H1 (cell line): ENCODE data around the gene IFT43. TPM values are rescaled to one million over a fixed set of nuclear protein-coding genes. Genes with fewer than 3 reads are reported as not detected.

Experiments used
- CTCF ChIA-PET: fragments of 300-600 bp; sonication (Branson Sonifier 250); formaldehyde crosslinking; loops from one replicate; lab custom pipeline; 2021; ENCODE audit not compliant: partially characterized antibody; lab: Charles Lee
- POLR2A ChIA-PET: fragments of 300-600 bp; sonication (Branson Sonifier 250); formaldehyde crosslinking; loops from one replicate; lab custom pipeline; 2021; ENCODE audit warnings: inconsistent platforms; ENCODE audit not compliant: partially characterized antibody; lab: Charles Lee
- DNase-seq, 2 experiments: peaks; one replicate each; pipeline versions ENCODE4 v3.0.0 to v3.0.0-alpha.2; 2010 to 2022; ENCODE audit warnings: low spot score in 2 of 2, low read depth in 1 of 2, mixed read lengths in 1 of 2
- FAIRE-seq: peaks from 2 replicates; lab custom pipeline; 2011; peaks lifted over from hg19 to GRCh38; lab: Jason Lieb, UNC
- H2AFZ ChIP-seq: 2 replicates; pipeline ENCODE4 v1.8.1; 2012; ENCODE audit warnings: low read length, inconsistent platforms
- H2AK5ac ChIP-seq: 2 replicates; pipeline ENCODE4 v1.6.1; 2013; ENCODE audit warnings: low read depth, low read length
- H2BK120ac ChIP-seq: replicated peaks from 2 replicates; pipeline ENCODE3; 2013; ENCODE audit warnings: low read depth, low read length, inconsistent platforms
- H2BK12ac ChIP-seq: 2 replicates; pipeline ENCODE4 v1.6.1; 2013; ENCODE audit warnings: low read depth, low read length
- H2BK15ac ChIP-seq: 2 replicates; pipeline ENCODE4 v1.6.1; 2013; ENCODE audit warnings: low read length
- H2BK20ac ChIP-seq: 2 replicates; pipeline ENCODE4 v1.6.1; 2013; ENCODE audit warnings: low read length
- H2BK5ac ChIP-seq: 2 replicates; pipeline ENCODE4 v1.6.1; 2013; ENCODE audit warnings: low read depth, low read length
- H3K14ac ChIP-seq: 2 replicates; pipeline ENCODE4 v1.6.1; 2013; ENCODE audit warnings: inconsistent platforms; ENCODE audit not compliant: insufficient read length
- H3K18ac ChIP-seq: 2 replicates; pipeline ENCODE4 v1.6.1; 2013; ENCODE audit warnings: low read length; ENCODE audit errors: extremely low read depth
- H3K23ac ChIP-seq: 2 replicates; pipeline ENCODE4 v1.6.1; 2013; ENCODE audit warnings: inconsistent platforms; ENCODE audit not compliant: insufficient read length
- H3K23me2 ChIP-seq: 2 replicates; pipeline ENCODE4 v1.6.1; 2013; ENCODE audit warnings: low read depth, low read length
- H3K27ac ChIP-seq: 2 replicates; pipeline ENCODE4 v1.6.1; 2011; ENCODE audit warnings: low read depth, low read length, inconsistent platforms
- H3K27me3 ChIP-seq, 4 experiments: replicated peaks in 1 of 4; 1 replicate in 1 of 4; 2 replicates in 3 of 4; pipeline versions ENCODE4 v1.6.1 to v1.8.1; 2011 to 2013; ENCODE audit warnings: low read length in 3 of 4, mild to moderate bottlenecking in 3 of 4, inconsistent platforms in 2 of 4, mixed read lengths in 2 of 4, moderate library complexity in 1 of 4; ENCODE audit not compliant: control insufficient read depth in 3 of 4, insufficient read depth in 3 of 4; ENCODE audit errors: extremely low read depth in 1 of 4
- H3K36me3 ChIP-seq, 4 experiments: 2 replicates each; pipeline versions ENCODE4 v1.6.1 to v1.8.1; 2011 to 2013; ENCODE audit warnings: mild to moderate bottlenecking in 4 of 4, low read length in 3 of 4, moderate library complexity in 2 of 4, control low read depth in 1 of 4, inconsistent platforms in 1 of 4; ENCODE audit not compliant: insufficient read depth in 4 of 4, control insufficient read depth in 2 of 4
- H3K4ac ChIP-seq: replicated peaks from 2 replicates; pipeline ENCODE3; 2013; ENCODE audit warnings: low read length, low read depth, mixed read lengths, inconsistent platforms; ENCODE audit not compliant: insufficient read length
- H3K4me1 ChIP-seq, 4 experiments: replicated peaks in 1 of 4; 1 replicate in 1 of 4; 2 replicates in 3 of 4; pipeline versions ENCODE4 v1.6.1 to v1.8.1; 2011 to 2013; ENCODE audit warnings: low read length in 3 of 4, inconsistent platforms in 2 of 4, mixed read lengths in 1 of 4; ENCODE audit not compliant: insufficient read depth in 4 of 4, control insufficient read depth in 3 of 4
- H3K4me2 ChIP-seq, 2 experiments: 2 replicates each; pipeline versions ENCODE4 v1.6.1 to v1.8.1; 2011 to 2013; ENCODE audit warnings: low read depth in 2 of 2, low read length in 2 of 2, control low read depth in 1 of 2, inconsistent platforms in 1 of 2, mild to moderate bottlenecking in 1 of 2; ENCODE audit not compliant: insufficient read depth in 1 of 2
- H3K4me3 ChIP-seq, 4 experiments: fragments of 200-600, 300-600 bp in 1 of 4; sonication (generic), shearing (Covaris generic), sonication (Bioruptor Twin) in 1 of 4; 2 replicates each; pipeline versions ENCODE4 v1.5.1 to v1.8.1; 2011 to 2016; ENCODE audit warnings: low read length in 4 of 4, low read depth in 3 of 4, control low read depth in 2 of 4, inconsistent platforms in 2 of 4, mild to moderate bottlenecking in 2 of 4, mixed read lengths in 1 of 4, moderate library complexity in 1 of 4; ENCODE audit not compliant: insufficient read depth in 2 of 4; ENCODE audit errors: extremely low read depth in 1 of 4
- H3K56ac ChIP-seq: replicated peaks from 2 replicates; pipeline ENCODE3; 2013; ENCODE audit warnings: low read depth, mild to moderate bottlenecking, mixed read lengths, low read length, inconsistent platforms; ENCODE audit not compliant: insufficient read length
- H3K79me1 ChIP-seq: 2 replicates; pipeline ENCODE4 v1.6.1; 2013; ENCODE audit warnings: low read depth, low read length, control low read depth
- H3K79me2 ChIP-seq, 2 experiments: 2 replicates each; pipeline versions ENCODE4 v1.6.1 to v1.8.1; 2012 to 2013; ENCODE audit warnings: low read length in 2 of 2, mild to moderate bottlenecking in 2 of 2, inconsistent platforms in 1 of 2; ENCODE audit not compliant: insufficient read depth in 2 of 2, control insufficient read depth in 1 of 2
- H3K9ac ChIP-seq, 4 experiments: replicated peaks in 1 of 4; 1 replicate in 1 of 4; 2 replicates in 3 of 4; pipeline versions ENCODE4 v1.6.1 to v1.8.1; 2011 to 2013; ENCODE audit warnings: low read depth in 3 of 4, low read length in 3 of 4, control low read depth in 2 of 4, mild to moderate bottlenecking in 2 of 4, moderate library complexity in 2 of 4, inconsistent platforms in 1 of 4; ENCODE audit errors: extremely low read depth in 1 of 4
- H3K9me3 ChIP-seq, 2 experiments: 2 replicates each; pipeline versions ENCODE4 v1.6.1 to v1.8.1; 2012 to 2013; ENCODE audit warnings: mild to moderate bottlenecking in 2 of 2, moderate library complexity in 2 of 2, control low read depth in 1 of 2, inconsistent platforms in 1 of 2, low read depth in 1 of 2, low read length in 1 of 2, mixed read lengths in 1 of 2; ENCODE audit not compliant: insufficient read depth in 2 of 2
- H4K20me1 ChIP-seq, 2 experiments: replicated peaks in 1 of 2; 2 replicates each; pipeline versions ENCODE3 to v1.8.1; 2011 to 2013; ENCODE audit warnings: inconsistent platforms in 2 of 2, low read length in 2 of 2, mild to moderate bottlenecking in 1 of 2; ENCODE audit not compliant: insufficient read depth in 2 of 2, control insufficient read depth in 1 of 2
- H4K5ac ChIP-seq: 2 replicates; pipeline ENCODE4 v1.6.1; 2013; ENCODE audit warnings: low read length, low read depth, mixed read lengths, inconsistent platforms; ENCODE audit not compliant: insufficient read length
- H4K8ac ChIP-seq: 2 replicates; pipeline ENCODE4 v1.8.0; 2013; ENCODE audit warnings: mild to moderate bottlenecking, moderate library complexity, low read length, inconsistent platforms; ENCODE audit not compliant: insufficient read depth; ENCODE audit errors: extremely low read depth
- H4K91ac ChIP-seq: replicated peaks from 2 replicates; pipeline ENCODE3; 2013; ENCODE audit warnings: low read length, mixed read lengths, inconsistent platforms; ENCODE audit not compliant: insufficient read length
- BCL11A ChIP-seq, 2 experiments: IDR thresholded peaks; one replicate each; pipeline ENCODE4 v1.6.1; 2011; ENCODE audit warnings: low read depth in 2 of 2, low read length in 2 of 2, mild to moderate bottlenecking in 2 of 2
- CBX8 ChIP-seq: fragments of 300-800, 300-1000 bp; sonication (generic); IDR thresholded peaks from 2 replicates; pipeline ENCODE4 v1.7.1; 2016; ENCODE audit warnings: low read depth, low read length, borderline replicate concordance
- CTBP2 ChIP-seq: IDR thresholded peaks from 2 replicates; pipeline ENCODE4 v1.7.0; 2011; ENCODE audit warnings: borderline replicate concordance, mild to moderate bottlenecking, moderate library complexity, mixed read lengths, low read length; ENCODE audit not compliant: insufficient read depth, insufficient read length
- E2F6 ChIP-seq: IDR thresholded peaks from 2 replicates; pipeline ENCODE4 v1.6.1; 2012; ENCODE audit warnings: inconsistent platforms
- GTF2F1 ChIP-seq: IDR thresholded peaks from 2 replicates; pipeline ENCODE4 v1.6.1; 2012; ENCODE audit warnings: low read depth, low read length, improper control_type of control experiment, borderline replicate concordance
- HDAC2 ChIP-seq, 2 experiments: fragments of 300-600 bp in 1 of 2; sonication (generic) in 1 of 2; IDR thresholded peaks; 2 replicates each; pipeline ENCODE4 v1.6.1; 2011 to 2012; ENCODE audit warnings: low read depth in 2 of 2, low read length in 2 of 2, mild to moderate bottlenecking in 2 of 2, moderate library complexity in 2 of 2, borderline replicate concordance in 1 of 2, inconsistent platforms in 1 of 2
- HDAC6 ChIP-seq: IDR thresholded peaks from one replicate; pipeline ENCODE4 v1.7.1; 2012; ENCODE audit warnings: low read depth, mild to moderate bottlenecking, inconsistent platforms, low read length, moderate library complexity
- NANOG ChIP-seq: IDR thresholded peaks from 2 replicates; pipeline ENCODE4 v1.6.1; 2011; ENCODE audit warnings: low read length, low read depth, mild to moderate bottlenecking, inconsistent platforms; ENCODE audit not compliant: insufficient read depth, poor library complexity, severe bottlenecking
- NRF1 ChIP-seq: IDR thresholded peaks from 2 replicates; pipeline ENCODE4 v1.6.1; 2011; ENCODE audit warnings: mild to moderate bottlenecking, low read depth, low read length, improper control_type of control experiment
- PHF8 ChIP-seq: fragments of 200-600 bp; sonication (generic); conservative IDR thresholded peaks from 2 replicates; pipeline ENCODE4 v1.7.1; 2012; ENCODE audit warnings: low read depth, mild to moderate bottlenecking, inconsistent platforms, low read length, moderate library complexity
- RFX5 ChIP-seq: IDR thresholded peaks from 2 replicates; pipeline ENCODE4 v1.6.1; 2011; ENCODE audit warnings: low read depth, low read length, improper control_type of control experiment, borderline replicate concordance
- RNF2 ChIP-seq: fragments of 200-900, 300-1000 bp; sonication (generic); IDR thresholded peaks from 2 replicates; pipeline ENCODE4 v1.7.1; 2016; ENCODE audit warnings: borderline replicate concordance, low read depth, mild to moderate bottlenecking, antibody characterized with exemption, low read length; ENCODE audit not compliant: poor library complexity, severe bottlenecking; ENCODE audit errors: missing control alignments
- WGBS, 2 experiments: shearing (Covaris generic) in 1 of 2; methylation state at CpG; one replicate each; pipeline versions ENCODE4 v1.1.6 to v1.1.7; 2013 to 2015; ENCODE audit warnings: low lambda C conversion rate in 2 of 2, mixed read lengths in 2 of 2, inconsistent platforms in 1 of 2, low coverage in 1 of 2, missing lambda C conversion rate in 1 of 2; ENCODE audit not compliant: insufficient replicate concordance in 2 of 2, insufficient coverage in 1 of 2, insufficient read length in 1 of 2; ENCODE audit errors: extremely low coverage in 1 of 2, missing lambda C conversion rate in 1 of 2; 5-methylcytosine and 5-hydroxymethylcytosine counted together
- polyA plus RNA-seq, 7 experiments: library from polyadenylated mRNA; depleted of rRNA in 3 of 7; stranded (reverse) in 5 of 7; unstranded in 2 of 7; fragments of >200 nt in 5 of 7; fragments of 200-250 nt in 2 of 7; gene quantifications; 1 replicate in 5 of 7; 2 replicates in 1 of 7; 4 replicates in 1 of 7; pipeline versions ENCODE4 v1.2.1 to v1.2.3, GENCODE V29; 2011 to 2013; ENCODE audit warnings: missing spikeins in 2 of 7, mixed read lengths in 2 of 7
- total RNA-seq: library from RNA; stranded (reverse); fragmentation: NEBNext Ultra II Directional; extraction: Animal tissue kit (Norgen Biotek cat#: 25700); gene quantifications from 2 replicates; pipeline ENCODE4 v1.2.1, GENCODE V29; 2021

The IFT43 gene
- total and polyA plus RNA-seq, 2 of the 8 experiments (the other 6 are each of a cell fraction or from before 2014, with no cell fraction given): 17.0 to 20.8 TPM

GRCh38 chr14:76078501-76078900, 92.9 kb downstream of the IFT43 start:
- no peak overlapping the region for H2BK20ac ChIP-seq
- H4K8ac ChIP-seq: no peak overlapping the region
- H3K18ac ChIP-seq: no peak overlapping the region
- H3K9ac ChIP-seq: no peak overlapping the region
- H3K4me3 ChIP-seq: no peak overlapping the region
- no peak overlapping the region for H2BK5ac ChIP-seq
- H2AK5ac ChIP-seq: no peak overlapping the region
- H3K23me2 ChIP-seq: no peaks in the 10 kb centered on the region
- H3K36me3 ChIP-seq: no peaks in the 10 kb centered on the region
- no peak overlapping the region for H3K14ac ChIP-seq
- no peak overlapping the region for H4K91ac ChIP-seq
- no peak overlapping the region for H2AFZ ChIP-seq
- H2BK120ac ChIP-seq: no peak overlapping the region
- H3K56ac ChIP-seq: no peak overlapping the region
- H3K27ac ChIP-seq: no peak overlapping the region
- no peaks in the 10 kb centered on the region for H3K9me3 ChIP-seq
- H3K4me1 ChIP-seq: 0 out of 7 replicates have a peak, but pooled peaks cover 0 to 7% (median 0%) of the 10 kb centered on the region in 4 experiments
- H4K5ac ChIP-seq: no peak overlapping the region
- H3K4me2 ChIP-seq: no peak overlapping the region
- no peak for FAIRE-seq
- H4K20me1 ChIP-seq: peaks cover 2% of the 10 kb centered on the region in 2 experiments
- no peak overlapping the region for H2BK12ac ChIP-seq
- H3K27me3 ChIP-seq: no peaks in the 10 kb centered on the region; a peak in 2 of 7 replicates
- no peak overlapping the region for H2BK15ac ChIP-seq
- POLR2A ChIA-PET: no interaction called here
- no peaks in the 10 kb centered on the region for H3K79me1 ChIP-seq
- no peak overlapping the region for H3K4ac ChIP-seq
- no peak for DNase-seq
- WGBS, 2 experiments: 96% methylated on average over 10 of the region's 10 CpGs; no CpG with 5 or more reads in 1 of the 2 experiments
- CTCF ChIA-PET: interaction anchor here (0.9 to 1.5 kb wide), 3 partner anchors 119 to 1113 kb away, joined by 3 to 4 read pairs (median 3); no protein-coding TSS in a partner anchor
- no peaks in the 10 kb centered on the region for H3K79me2 ChIP-seq
- no peak overlapping the region for H3K23ac ChIP-seq
- TF ChIP-seq NANOG (no peak), HDAC6 (no peak), GTF2F1 (no peak), CBX8 (no peak), HDAC2 (IDR thresholded peaks at IDR 0.05; ENCODE audit: borderline replicate concordance in 1 of 2, low read depth in 2 of 2, low read length in 2 of 2) (no peak), E2F6 (no peak), PHF8 (no peak), CTBP2 (no peak), NRF1 (no peak), BCL11A (IDR thresholded peaks at IDR 0.05; ENCODE audit: low read depth in 2 of 2, low read length in 2 of 2) (no peak), RFX5 (no peak), RNF2 (no peak)
